ENCODE measurements around the gene SCP2D1. TPM values are rescaled to one million over a fixed set of nuclear protein-coding genes. Genes with fewer than 3 reads are reported as not detected.

SCP2D1 gene
- total RNA-seq, 1 donor from 2014 or later: not detected

DNA sequence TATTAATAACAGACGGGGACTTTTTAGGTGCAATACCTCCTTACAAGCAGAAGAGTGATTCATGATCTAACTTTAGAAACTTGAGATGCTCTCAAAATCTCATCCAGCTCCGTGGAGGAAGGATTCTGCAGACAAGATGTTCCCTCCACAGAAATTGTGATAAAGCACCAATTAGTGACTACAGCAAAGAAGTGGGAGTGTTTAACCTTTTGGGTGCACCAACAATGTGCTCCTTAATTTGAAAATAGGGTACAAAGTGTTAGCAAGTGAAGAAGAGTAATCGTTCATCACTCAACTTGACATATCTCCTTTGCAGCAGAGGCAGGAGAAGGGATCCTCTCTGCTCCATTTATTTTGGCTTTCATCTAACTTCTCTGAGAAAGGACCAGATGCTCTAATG, 22.8 kb upstream of the SCP2D1 start:
- peaks cover 3% of the 10 kb centered on the region for H3K36me3 Mint-ChIP-seq
- no peak for DNase-seq (ENCODE audit: extremely low spot score, unreplicated experiment)
- TF ChIP-seq, protein P1, sequence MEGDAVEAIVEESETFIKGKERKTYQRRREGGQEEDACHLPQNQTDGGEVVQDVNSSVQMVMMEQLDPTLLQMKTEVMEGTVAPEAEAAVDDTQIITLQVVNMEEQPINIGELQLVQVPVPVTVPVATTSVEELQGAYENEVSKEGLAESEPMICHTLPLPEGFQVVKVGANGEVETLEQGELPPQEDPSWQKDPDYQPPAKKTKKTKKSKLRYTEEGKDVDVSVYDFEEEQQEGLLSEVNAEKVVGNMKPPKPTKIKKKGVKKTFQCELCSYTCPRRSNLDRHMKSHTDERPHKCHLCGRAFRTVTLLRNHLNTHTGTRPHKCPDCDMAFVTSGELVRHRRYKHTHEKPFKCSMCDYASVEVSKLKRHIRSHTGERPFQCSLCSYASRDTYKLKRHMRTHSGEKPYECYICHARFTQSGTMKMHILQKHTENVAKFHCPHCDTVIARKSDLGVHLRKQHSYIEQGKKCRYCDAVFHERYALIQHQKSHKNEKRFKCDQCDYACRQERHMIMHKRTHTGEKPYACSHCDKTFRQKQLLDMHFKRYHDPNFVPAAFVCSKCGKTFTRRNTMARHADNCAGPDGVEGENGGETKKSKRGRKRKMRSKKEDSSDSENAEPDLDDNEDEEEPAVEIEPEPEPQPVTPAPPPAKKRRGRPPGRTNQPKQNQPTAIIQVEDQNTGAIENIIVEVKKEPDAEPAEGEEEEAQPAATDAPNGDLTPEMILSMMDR (conservative IDR thresholded peaks at IDR 0.05): no peak
- peaks cover 38% of the 10 kb centered on the region for H3K27me3 Mint-ChIP-seq
- no peak overlapping the region for H3K27ac Mint-ChIP-seq
- no peak overlapping the region for H3K4me3 Mint-ChIP-seq
- no peaks in the 10 kb centered on the region for H3K9me3 Mint-ChIP-seq
- H3K4me1 Mint-ChIP-seq (ENCODE audit: unreplicated experiment): peaks cover 8% of the 10 kb centered on the region

DNA sequence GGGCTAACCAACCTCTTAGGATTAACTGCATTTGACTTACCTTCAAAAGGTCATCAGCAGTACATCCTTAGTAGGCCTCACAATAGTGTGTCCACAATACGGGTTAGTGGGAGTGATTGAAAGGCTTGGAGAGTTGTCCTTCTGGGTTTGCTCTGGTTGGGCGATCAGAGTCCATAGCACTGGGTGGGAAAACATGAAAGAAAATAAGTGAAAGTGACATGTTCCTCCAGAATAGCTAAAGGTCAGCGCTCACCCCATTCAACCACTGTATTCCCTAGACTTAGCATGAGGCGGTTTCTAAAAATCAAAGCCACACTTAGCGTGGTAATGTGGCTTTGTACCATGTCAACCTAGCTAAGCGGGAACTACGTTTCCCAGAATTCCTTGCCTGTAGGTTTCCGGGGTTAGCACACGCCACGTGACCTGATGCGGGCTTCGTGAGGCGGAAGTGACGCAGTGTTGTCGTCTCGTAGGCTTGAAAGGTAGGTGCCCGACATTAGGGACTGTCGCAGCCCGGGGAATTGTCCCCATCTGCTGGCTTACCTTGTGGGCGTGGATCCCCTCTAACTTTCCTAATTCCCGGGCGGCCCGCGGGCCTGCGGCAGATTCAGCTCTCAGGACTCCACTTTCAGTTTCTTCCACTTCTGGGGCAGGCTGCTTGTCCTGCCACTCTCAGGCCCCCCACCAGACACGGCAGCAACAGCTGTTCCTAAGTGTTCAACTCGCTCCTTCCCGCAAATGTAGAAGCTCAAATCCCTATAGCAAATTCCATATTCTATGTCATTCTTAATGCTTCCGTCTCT, 19.8 kb upstream of the SCP2D1 start:
- H3K27me3 Mint-ChIP-seq: peaks cover 31% of the 10 kb centered on the region

DNA sequence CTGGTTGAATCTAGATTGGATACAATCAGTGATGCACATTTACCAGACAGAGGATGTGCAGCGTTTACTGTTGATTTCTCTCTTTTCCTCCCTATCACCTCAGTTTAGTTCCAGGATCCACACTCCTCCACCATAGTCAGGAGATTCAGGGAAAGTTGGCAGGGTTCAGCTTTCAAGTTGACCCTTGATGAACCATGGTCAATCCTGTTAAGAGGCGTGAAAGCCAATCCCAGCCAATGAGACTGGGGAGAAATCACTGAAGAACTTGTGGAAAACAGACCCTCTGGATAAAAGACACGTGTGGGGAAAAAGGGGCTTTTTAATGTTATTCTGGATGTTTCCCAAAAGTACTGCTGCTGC, 19.2 kb upstream of the SCP2D1 start:
- H3K9me3 Mint-ChIP-seq: peaks cover 7% of the 10 kb centered on the region
- peaks cover 3% of the 10 kb centered on the region for H3K36me3 Mint-ChIP-seq
- TF ChIP-seq, protein P1 (conservative IDR thresholded peaks at IDR 0.05): no peak
- H3K27me3 Mint-ChIP-seq: peaks cover 30% of the 10 kb centered on the region
- H3K27ac Mint-ChIP-seq: peak overlapping the region; percentile 94
- no peak for DNase-seq (ENCODE audit: extremely low spot score, unreplicated experiment)
- H3K4me3 Mint-ChIP-seq: peak overlapping the region; percentile 88
- peaks cover 8% of the 10 kb centered on the region for H3K4me1 Mint-ChIP-seq (ENCODE audit: unreplicated experiment)

More for the DNA sequence above, 19.8 kb upstream of the SCP2D1 start:
- H3K27ac Mint-ChIP-seq: peak overlapping the region; percentile 94
- DNase-seq (ENCODE audit: extremely low spot score, unreplicated experiment): peak; percentile 77
- TF ChIP-seq, protein P1 (conservative IDR thresholded peaks at IDR 0.05): no peak
- H3K4me3 Mint-ChIP-seq: peak overlapping the region; percentile 88
- peaks cover 7% of the 10 kb centered on the region for H3K9me3 Mint-ChIP-seq
- peaks cover 8% of the 10 kb centered on the region for H3K4me1 Mint-ChIP-seq (ENCODE audit: unreplicated experiment)
- peaks cover 3% of the 10 kb centered on the region for H3K36me3 Mint-ChIP-seq

DNA sequence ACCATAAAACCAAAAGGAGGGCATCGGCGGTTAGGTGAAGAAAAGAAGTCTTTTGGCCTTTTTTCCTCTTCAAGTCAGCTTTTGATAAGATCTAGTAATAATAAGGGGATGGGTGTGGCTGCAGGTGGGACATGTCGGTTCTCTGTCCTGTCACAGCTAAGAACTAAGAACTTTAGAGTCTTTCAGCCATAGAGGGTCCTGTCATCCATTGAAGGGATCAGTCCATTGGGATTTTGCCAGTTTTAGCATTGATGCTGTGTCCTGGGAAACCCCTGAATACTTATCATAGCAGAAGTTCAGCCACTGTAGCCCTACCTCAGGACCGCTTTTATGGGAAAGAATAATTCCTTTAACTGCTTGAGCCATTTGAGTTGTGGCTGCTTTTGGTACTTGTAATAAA, 18.2 kb upstream of the SCP2D1 start:
- DNase-seq (ENCODE audit: extremely low spot score, unreplicated experiment): no peak
- TF ChIP-seq, protein P1 (conservative IDR thresholded peaks at IDR 0.05): no peak
- H3K9me3 Mint-ChIP-seq: peaks cover 7% of the 10 kb centered on the region
- peaks cover 22% of the 10 kb centered on the region for H3K27me3 Mint-ChIP-seq
- no peak overlapping the region for H3K27ac Mint-ChIP-seq
- peaks cover 8% of the 10 kb centered on the region for H3K4me1 Mint-ChIP-seq (ENCODE audit: unreplicated experiment)
- peaks cover 3% of the 10 kb centered on the region for H3K36me3 Mint-ChIP-seq
- peak overlapping the region; percentile 88 for H3K4me3 Mint-ChIP-seq

DNA sequence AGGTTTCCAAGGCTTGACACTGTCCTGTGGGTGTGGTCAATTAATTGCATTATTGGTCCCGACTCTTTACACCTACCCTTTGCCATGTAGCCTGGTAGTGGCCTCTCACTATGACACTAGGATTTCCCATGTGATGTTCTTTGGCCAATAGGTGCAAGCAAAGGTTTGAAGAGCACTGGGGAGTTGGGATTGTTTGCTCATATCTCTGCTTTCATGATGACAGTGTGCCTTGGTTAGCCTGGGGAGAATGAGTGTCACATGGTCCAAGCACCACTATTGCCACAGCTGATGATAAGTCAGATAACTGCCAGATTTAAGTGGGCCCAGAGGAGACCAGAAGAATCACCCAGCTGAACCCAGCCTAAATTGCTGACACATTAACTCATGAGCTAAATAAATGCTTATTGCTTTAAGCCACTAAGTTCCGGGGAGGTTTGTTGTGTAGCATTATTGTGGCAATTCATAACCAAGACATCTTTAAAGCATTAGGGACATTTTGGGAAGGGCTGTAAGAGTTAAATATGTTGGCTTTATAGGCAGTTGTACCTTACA, 17.2 kb upstream of the SCP2D1 start:
- Mint-ChIP-seq H3K27ac (no peak overlapping the region), H3K27me3 (peaks cover 16% of the 10 kb centered on the region), H3K4me3 (peak overlapping the region; percentile 44), H3K36me3 (peaks cover 3% of the 10 kb centered on the region), H3K9me3 (peaks cover 7% of the 10 kb centered on the region), H3K4me1 (ENCODE audit: unreplicated experiment) (peaks cover 8% of the 10 kb centered on the region)
- DNase-seq (ENCODE audit: extremely low spot score, unreplicated experiment): no peak
- TF ChIP-seq, protein P1 (conservative IDR thresholded peaks at IDR 0.05): no peak
